ENCODE data around the gene CYP2C8. TPM values are rescaled to one million over a fixed set of nuclear protein-coding genes. Genes with fewer than 3 reads are reported as not detected.

The CYP2C8 gene
- total and polyA plus RNA-seq, 2 of the 4 experiments (the other 2 are of a cell fraction) = 0.05 TPM; not detected in 1

DNA sequence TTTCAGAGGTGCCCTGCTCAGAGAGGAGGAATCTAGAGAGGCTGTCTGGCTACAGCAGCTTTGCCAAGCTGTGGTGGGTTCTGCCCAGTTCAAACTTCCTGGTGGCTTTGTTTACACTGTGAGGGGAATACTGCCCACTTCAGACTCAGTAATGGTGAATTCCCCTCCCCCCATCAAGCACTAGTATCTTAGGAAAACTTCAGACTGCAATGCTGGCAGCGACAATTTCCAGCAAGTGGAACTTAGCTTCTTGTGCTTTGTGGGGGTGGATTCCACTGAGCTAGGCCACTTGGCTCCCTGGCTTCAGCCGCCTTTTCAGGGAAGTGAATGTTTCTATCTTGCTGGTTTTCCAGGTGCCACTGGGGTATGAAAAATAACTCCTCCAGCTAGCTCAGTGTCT is 42.8 kb downstream of the CYP2C8 start:
- Histone ChIP-seq H3K4me3 (ENCODE audit: insufficient read depth, low read depth, low read length) (no peak overlapping the region), H2BK120ac (ENCODE audit: low read depth, low read length) (no peak overlapping the region), H2BK20ac (ENCODE audit: low read depth, low read length) (no peak overlapping the region), H3K4ac (ENCODE audit: low read depth, low read length) (no peak overlapping the region), H2AK5ac (ENCODE audit: low read depth, low read length) (no peak overlapping the region), H3K79me1 (ENCODE audit: low read depth in 1 of 2, low read length in 2 of 2) (no peaks in the 10 kb centered on the region), H3K23ac (ENCODE audit: low read depth, low read length) (no peak overlapping the region), H3K36me3 (ENCODE audit: control insufficient read depth, insufficient read depth, low read length) (no peaks in the 10 kb centered on the region), H2BK5ac (ENCODE audit: low read depth, low read length, poor library complexity, severe bottlenecking) (no peak overlapping the region), H4K91ac (ENCODE audit: insufficient read depth, low read depth, low read length) (no peak overlapping the region), H2BK15ac (ENCODE audit: low read depth, low read length) (no peak overlapping the region), H3K27ac (ENCODE audit: insufficient read depth, low read length) (no peak overlapping the region), H3K18ac (ENCODE audit: low read depth, low read length) (no peak overlapping the region), H3K9me3 (ENCODE audit: control insufficient read depth, insufficient read depth, low read length) (peaks cover 9% of the 10 kb centered on the region; the same call in 1 of the 2 replicates), H4K5ac (ENCODE audit: low read depth, low read length) (no peak overlapping the region), H3K14ac (replicated peaks; ENCODE audit: low read depth, low read length) (no peak overlapping the region), H3K56ac (ENCODE audit: extremely low read depth, insufficient read depth, low read length) (no peak overlapping the region), H3K4me1 (ENCODE audit: control insufficient read depth, insufficient read depth, low read length) (no peaks in the 10 kb centered on the region), H3K9ac (ENCODE audit: low read depth, low read length) (no peak overlapping the region), H4K20me1 (ENCODE audit: insufficient read depth, low read length) (no peaks in the 10 kb centered on the region), H4K8ac (ENCODE audit: low read depth in 2 of 2, low read length in 2 of 2) (no peak overlapping the region), H2AK9ac (replicated peaks; ENCODE audit: low read depth, low read length, poor library complexity) (no peak overlapping the region), H3K4me2 (ENCODE audit: low read depth, low read length) (no peak overlapping the region), H2AFZ (replicated peaks; ENCODE audit: low read length, poor library complexity) (no peak overlapping the region), H3K27me3 (ENCODE audit: control insufficient read depth, insufficient read depth, low read length) (no peaks in the 10 kb centered on the region), H3K9me1 (ENCODE audit: insufficient read depth, low read length) (no peaks in the 10 kb centered on the region)
- ATAC-seq (ENCODE audit: low read depth) (no peak), DNase-seq (no peak)
- no TSS peak for BruUV-seq (replicated peaks)
- ChIA-PET POLR2A (ENCODE audit: unreplicated experiment) (no interaction called here), CTCF (no interaction called here)
- dilution Hi-C loops (cut with HindIII; ENCODE audit: low sequenced_read_pairs, unreplicated experiment) = no loop called here
- in situ Hi-C loops (cut with MboI; ENCODE audit: low sequenced_read_pairs) = no loop called here
- no CpG with 5 or more reads among the region's 2 CpGs for WGBS, 2 experiments (ENCODE audit: extremely low coverage in 2 of 2, insufficient read length in 1 of 2)
- TF ChIP-seq USF2 (IDR thresholded peaks at IDR 0.05; ENCODE audit: low read depth, low read length) (no peak), ELK1 (IDR thresholded peaks at IDR 0.05; ENCODE audit: borderline replicate concordance, low read depth, low read length) (no peak), MAFK (IDR thresholded peaks at IDR 0.05; ENCODE audit: low read depth, low read length) (no peak), RCOR1 (IDR thresholded peaks at IDR 0.05; ENCODE audit: insufficient replicate concordance, low read length) (no peak)
- intact Hi-C loops (cut with micrococcal nuclease) = no loop called here

Measured in IMR-90 (cell line).